ENCODE data around the gene SPOCK1.

- TF ChIP-seq, protein P1, sequence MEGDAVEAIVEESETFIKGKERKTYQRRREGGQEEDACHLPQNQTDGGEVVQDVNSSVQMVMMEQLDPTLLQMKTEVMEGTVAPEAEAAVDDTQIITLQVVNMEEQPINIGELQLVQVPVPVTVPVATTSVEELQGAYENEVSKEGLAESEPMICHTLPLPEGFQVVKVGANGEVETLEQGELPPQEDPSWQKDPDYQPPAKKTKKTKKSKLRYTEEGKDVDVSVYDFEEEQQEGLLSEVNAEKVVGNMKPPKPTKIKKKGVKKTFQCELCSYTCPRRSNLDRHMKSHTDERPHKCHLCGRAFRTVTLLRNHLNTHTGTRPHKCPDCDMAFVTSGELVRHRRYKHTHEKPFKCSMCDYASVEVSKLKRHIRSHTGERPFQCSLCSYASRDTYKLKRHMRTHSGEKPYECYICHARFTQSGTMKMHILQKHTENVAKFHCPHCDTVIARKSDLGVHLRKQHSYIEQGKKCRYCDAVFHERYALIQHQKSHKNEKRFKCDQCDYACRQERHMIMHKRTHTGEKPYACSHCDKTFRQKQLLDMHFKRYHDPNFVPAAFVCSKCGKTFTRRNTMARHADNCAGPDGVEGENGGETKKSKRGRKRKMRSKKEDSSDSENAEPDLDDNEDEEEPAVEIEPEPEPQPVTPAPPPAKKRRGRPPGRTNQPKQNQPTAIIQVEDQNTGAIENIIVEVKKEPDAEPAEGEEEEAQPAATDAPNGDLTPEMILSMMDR (conservative IDR thresholded peaks at IDR 0.05; ENCODE audit: low read depth, low read length): no peak
- no peak for TF ChIP-seq SMC3 (IDR thresholded peaks at IDR 0.05; ENCODE audit: low read depth, low read length)
- no peak for TF ChIP-seq NFE2L2 (IDR thresholded peaks at IDR 0.05; ENCODE audit: low read depth, low read length)
- TF ChIP-seq MXI1 (IDR thresholded peaks at IDR 0.05; ENCODE audit: borderline replicate concordance, low read depth, low read length): no peak
- TF ChIP-seq POLR2A (IDR thresholded peaks at IDR 0.05; ENCODE audit: low read depth, low read length): no peak
- TF ChIP-seq CEBPB (IDR thresholded peaks at IDR 0.05; ENCODE audit: low read depth, low read length): no peak
Measured at GRCh38 chr5:137088175-137088574, 411.0 kb downstream of the SPOCK1 start.

All from IMR-90 (cell line).